ENCODE measurements around the gene KLHDC3. TPM values are rescaled to one million over a fixed set of nuclear protein-coding genes. Genes with fewer than 3 reads are reported as not detected.
A peak's percentile ranks its signal among the peaks of the same experiment; 100 is the strongest.

The KLHDC3 gene
- total and polyA plus RNA-seq, 2 of the 13 experiments (the other 11 are each of a cell fraction or from before 2014, with no cell fraction given) = 78.3 to 91.5 TPM

- TF ChIP-seq PAXIP1 (CRISPR knock-in tag; conservative IDR thresholded peaks at IDR 0.05) (no peak; the same call in 1 of the 2 replicates), PHF5A (CRISPR knock-in tag; IDR thresholded peaks at IDR 0.05; ENCODE audit: low read depth, unreplicated experiment) (no peak), ZNF224 (CRISPR knock-in tag; IDR thresholded peaks at IDR 0.05) (no peak), HNRNPH1 (optimal IDR thresholded peaks at IDR 0.05; ENCODE audit: low read depth, low read length) (no peak), SNAI1 (CRISPR knock-in tag; IDR thresholded peaks at IDR 0.05; ENCODE audit: borderline replicate concordance) (peak; percentile 80; the same call in 1 of the 2 replicates), ZNF567 (CRISPR knock-in tag; IDR thresholded peaks at IDR 0.05; ENCODE audit: borderline replicate concordance) (0 out of 2 replicates have a peak, but pooled peaks have one; percentile 38), NCOA1 (CRISPR knock-in tag; IDR thresholded peaks at IDR 0.05) (0 out of 2 replicates have a peak, but pooled peaks have one; percentile 32), MTF2 (CRISPR knock-in tag; IDR thresholded peaks at IDR 0.05; ENCODE audit: borderline replicate concordance) (no peak), ZNF607 (CRISPR knock-in tag; IDR thresholded peaks at IDR 0.05; ENCODE audit: borderline replicate concordance) (peak; percentile 65; the same call in 1 of the 2 replicates), DNMT3B (CRISPR knock-in tag; conservative IDR thresholded peaks at IDR 0.05) (no peak; the same call in 1 of the 2 replicates), ATF2 (CRISPR knock-in tag; IDR thresholded peaks at IDR 0.05) (peak; percentile 79), MZF1 (CRISPR knock-in tag; IDR thresholded peaks at IDR 0.05; ENCODE audit: borderline replicate concordance) (0 out of 2 replicates have a peak, but pooled peaks have one; percentile 30), MXD3 (CRISPR knock-in tag; IDR thresholded peaks at IDR 0.05) (peak; percentile 45; the same call in 1 of the 2 replicates), POLR2AphosphoS5 (IDR thresholded peaks at IDR 0.05; ENCODE audit: low read depth, low read length) (peak; percentile 90), ARNT (IDR thresholded peaks at IDR 0.05) (no peak), GZF1 (CRISPR knock-in tag; IDR thresholded peaks at IDR 0.05) (no peak)
- TF ChIP-seq, protein P1, sequence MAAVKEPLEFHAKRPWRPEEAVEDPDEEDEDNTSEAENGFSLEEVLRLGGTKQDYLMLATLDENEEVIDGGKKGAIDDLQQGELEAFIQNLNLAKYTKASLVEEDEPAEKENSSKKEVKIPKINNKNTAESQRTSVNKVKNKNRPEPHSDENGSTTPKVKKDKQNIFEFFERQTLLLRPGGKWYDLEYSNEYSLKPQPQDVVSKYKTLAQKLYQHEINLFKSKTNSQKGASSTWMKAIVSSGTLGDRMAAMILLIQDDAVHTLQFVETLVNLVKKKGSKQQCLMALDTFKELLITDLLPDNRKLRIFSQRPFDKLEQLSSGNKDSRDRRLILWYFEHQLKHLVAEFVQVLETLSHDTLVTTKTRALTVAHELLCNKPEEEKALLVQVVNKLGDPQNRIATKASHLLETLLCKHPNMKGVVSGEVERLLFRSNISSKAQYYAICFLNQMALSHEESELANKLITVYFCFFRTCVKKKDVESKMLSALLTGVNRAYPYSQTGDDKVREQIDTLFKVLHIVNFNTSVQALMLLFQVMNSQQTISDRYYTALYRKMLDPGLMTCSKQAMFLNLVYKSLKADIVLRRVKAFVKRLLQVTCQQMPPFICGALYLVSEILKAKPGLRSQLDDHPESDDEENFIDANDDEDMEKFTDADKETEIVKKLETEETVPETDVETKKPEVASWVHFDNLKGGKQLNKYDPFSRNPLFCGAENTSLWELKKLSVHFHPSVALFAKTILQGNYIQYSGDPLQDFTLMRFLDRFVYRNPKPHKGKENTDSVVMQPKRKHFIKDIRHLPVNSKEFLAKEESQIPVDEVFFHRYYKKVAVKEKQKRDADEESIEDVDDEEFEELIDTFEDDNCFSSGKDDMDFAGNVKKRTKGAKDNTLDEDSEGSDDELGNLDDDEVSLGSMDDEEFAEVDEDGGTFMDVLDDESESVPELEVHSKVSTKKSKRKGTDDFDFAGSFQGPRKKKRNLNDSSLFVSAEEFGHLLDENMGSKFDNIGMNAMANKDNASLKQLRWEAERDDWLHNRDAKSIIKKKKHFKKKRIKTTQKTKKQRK (IDR thresholded peaks at IDR 0.05; ENCODE audit: low read length) = no peak
- TF ChIP-seq, protein P2, sequence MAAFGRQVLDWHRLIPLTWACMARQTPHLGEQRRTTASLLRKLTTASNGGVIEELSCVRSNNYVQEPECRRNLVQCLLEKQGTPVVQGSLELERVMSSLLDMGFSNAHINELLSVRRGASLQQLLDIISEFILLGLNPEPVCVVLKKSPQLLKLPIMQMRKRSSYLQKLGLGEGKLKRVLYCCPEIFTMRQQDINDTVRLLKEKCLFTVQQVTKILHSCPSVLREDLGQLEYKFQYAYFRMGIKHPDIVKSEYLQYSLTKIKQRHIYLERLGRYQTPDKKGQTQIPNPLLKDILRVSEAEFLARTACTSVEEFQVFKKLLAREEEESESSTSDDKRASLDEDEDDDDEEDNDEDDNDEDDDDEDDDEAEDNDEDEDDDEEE (CRISPR knock-in tag; IDR thresholded peaks at IDR 0.05) = no peak
Observed at GRCh38 chr6:43059168-43060033, 45.4 kb downstream of the KLHDC3 start, which contains the start of the genes KLC4 and MRPL2 (continued).
